Osteocyte (in vitro differentiated cells): ENCODE data around the gene LSM12. TPM values are rescaled to one million over a fixed set of nuclear protein-coding genes. Genes with fewer than 3 reads are reported as not detected.

Source experiments
- DNase-seq: peaks from one replicate; pipeline ENCODE4 v3.0.0; 2021; ENCODE audit warnings: mixed read lengths; ENCODE audit not compliant: unreplicated experiment; ENCODE audit errors: extremely low spot score
- H3K27ac Mint-ChIP-seq: one replicate; pipeline ENCODE4 v1.8.0; 2021; ENCODE audit warnings: mild to moderate bottlenecking, mixed read lengths; ENCODE audit not compliant: unreplicated experiment
- H3K27me3 Mint-ChIP-seq: one replicate; pipeline ENCODE4 v1.8.0; 2021; ENCODE audit warnings: mixed read lengths; ENCODE audit not compliant: unreplicated experiment
- H3K36me3 Mint-ChIP-seq: one replicate; pipeline ENCODE4 v1.8.0; 2021; ENCODE audit warnings: mixed read lengths; ENCODE audit not compliant: unreplicated experiment
- H3K4me1 Mint-ChIP-seq: one replicate; pipeline ENCODE4 v1.8.0; 2021; ENCODE audit warnings: mixed read lengths; ENCODE audit not compliant: unreplicated experiment
- H3K4me3 Mint-ChIP-seq: one replicate; pipeline ENCODE4 v1.8.0; 2021; ENCODE audit warnings: mild to moderate bottlenecking, moderate library complexity, mixed read lengths; ENCODE audit not compliant: unreplicated experiment
- H3K9me3 Mint-ChIP-seq: one replicate; pipeline ENCODE4 v1.8.0; 2021; ENCODE audit warnings: mixed read lengths; ENCODE audit not compliant: unreplicated experiment
- total RNA-seq: library from RNA; stranded (reverse); gene quantifications from 2 replicates; pipeline ENCODE4 v1.2.1, GENCODE V29; 2021
- TF ChIP-seq, protein P1 (sequence below): fragments of 200-600 bp; sonication (generic); IDR thresholded peaks from 2 replicates; pipeline ENCODE4 v1.5.0; 2021; ENCODE audit warnings: antibody characterized with exemption, mild to moderate bottlenecking, moderate library complexity

Gene LSM12
- total RNA-seq, 1 donor from 2014 or later: 49.5 TPM

DNA sequence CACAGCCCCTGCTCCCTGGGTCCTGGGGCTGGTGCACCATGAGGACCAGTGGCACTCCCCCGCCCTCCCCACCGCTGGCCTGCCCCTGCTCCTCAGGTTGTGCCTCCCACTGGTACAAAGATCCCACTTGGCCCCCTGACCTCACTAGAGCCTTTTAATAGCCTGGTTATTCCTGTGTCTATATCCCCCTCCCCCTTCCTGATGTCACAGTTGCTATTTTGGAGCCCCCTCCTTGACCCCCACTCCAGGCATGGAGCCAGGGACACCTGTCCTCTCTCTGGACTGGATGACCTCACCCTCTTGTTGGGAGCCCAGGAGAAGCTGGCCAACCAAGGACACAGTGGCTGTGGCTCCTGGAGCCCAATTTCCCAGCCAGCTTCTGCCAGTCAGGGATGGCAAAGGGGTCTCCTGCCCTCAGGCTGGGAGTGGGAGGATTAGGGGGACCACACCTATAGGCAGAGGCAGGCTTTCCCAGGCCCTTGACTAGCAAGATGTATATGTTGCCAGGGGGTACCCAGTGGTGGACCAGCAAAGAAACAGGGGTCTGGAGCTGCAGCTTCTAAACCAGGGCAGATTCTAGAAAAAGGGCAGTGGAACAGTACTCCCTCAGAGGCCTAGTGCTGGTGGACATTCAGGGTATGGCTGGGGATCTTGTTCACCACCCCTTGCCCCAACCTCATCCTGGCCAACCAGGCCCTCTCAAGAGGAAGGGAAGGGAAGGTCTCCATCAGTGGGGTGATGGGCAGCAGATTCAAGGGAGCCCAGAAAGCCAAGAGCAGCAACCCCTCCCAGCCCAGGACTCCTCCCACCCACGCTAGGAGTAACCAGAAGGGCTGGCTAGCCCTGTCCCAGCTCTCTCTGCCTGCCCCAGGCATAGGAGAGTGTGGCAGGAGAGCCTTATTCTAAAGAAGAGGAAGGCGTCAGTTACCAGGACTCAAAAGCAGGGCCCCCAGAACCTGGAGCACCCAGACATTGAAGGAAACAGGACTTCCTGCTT, 46.1 kb upstream of the LSM12 start:
- Mint-ChIP-seq H3K36me3 (peaks cover 11% of the 10 kb centered on the region), H3K27ac (no peak overlapping the region)
- no peak for DNase-seq

DNA sequence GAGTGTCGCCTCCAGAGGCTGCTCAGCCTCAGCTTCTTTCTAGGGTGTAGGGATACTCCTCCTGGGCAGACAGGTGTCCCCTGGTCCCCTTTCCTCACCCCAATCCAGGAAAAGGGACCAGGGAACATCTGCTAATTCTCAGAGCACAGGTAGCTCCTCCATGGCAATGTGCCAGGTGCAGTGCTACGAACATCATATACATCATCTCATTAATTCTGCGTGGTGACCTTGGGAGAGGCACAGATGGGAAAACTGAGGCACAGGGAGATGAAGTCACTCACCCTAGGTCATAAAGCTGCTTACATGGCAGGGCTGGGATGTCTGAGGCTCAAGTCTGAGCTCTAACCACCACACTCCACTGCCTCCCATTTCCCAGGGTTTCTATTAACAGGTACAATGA, 45.3 kb upstream of the LSM12 start:
- TF ChIP-seq, protein P1, sequence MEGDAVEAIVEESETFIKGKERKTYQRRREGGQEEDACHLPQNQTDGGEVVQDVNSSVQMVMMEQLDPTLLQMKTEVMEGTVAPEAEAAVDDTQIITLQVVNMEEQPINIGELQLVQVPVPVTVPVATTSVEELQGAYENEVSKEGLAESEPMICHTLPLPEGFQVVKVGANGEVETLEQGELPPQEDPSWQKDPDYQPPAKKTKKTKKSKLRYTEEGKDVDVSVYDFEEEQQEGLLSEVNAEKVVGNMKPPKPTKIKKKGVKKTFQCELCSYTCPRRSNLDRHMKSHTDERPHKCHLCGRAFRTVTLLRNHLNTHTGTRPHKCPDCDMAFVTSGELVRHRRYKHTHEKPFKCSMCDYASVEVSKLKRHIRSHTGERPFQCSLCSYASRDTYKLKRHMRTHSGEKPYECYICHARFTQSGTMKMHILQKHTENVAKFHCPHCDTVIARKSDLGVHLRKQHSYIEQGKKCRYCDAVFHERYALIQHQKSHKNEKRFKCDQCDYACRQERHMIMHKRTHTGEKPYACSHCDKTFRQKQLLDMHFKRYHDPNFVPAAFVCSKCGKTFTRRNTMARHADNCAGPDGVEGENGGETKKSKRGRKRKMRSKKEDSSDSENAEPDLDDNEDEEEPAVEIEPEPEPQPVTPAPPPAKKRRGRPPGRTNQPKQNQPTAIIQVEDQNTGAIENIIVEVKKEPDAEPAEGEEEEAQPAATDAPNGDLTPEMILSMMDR: no peak
- Mint-ChIP-seq H3K4me3 (no peak overlapping the region), H3K27me3 (no peaks in the 10 kb centered on the region), H3K27ac (peak overlapping the region; percentile 18), H3K36me3 (peaks cover 10% of the 10 kb centered on the region), H3K4me1 (peaks cover 44% of the 10 kb centered on the region), H3K9me3 (no peaks in the 10 kb centered on the region)
- DNase-seq: no peak

More for the DNA sequence above, 46.1 kb upstream of the LSM12 start:
- Mint-ChIP-seq H3K4me3 (no peak overlapping the region), H3K27me3 (no peaks in the 10 kb centered on the region), H3K9me3 (no peaks in the 10 kb centered on the region), H3K4me1 (peaks cover 42% of the 10 kb centered on the region)
- TF ChIP-seq, protein P1: no peak

DNA sequence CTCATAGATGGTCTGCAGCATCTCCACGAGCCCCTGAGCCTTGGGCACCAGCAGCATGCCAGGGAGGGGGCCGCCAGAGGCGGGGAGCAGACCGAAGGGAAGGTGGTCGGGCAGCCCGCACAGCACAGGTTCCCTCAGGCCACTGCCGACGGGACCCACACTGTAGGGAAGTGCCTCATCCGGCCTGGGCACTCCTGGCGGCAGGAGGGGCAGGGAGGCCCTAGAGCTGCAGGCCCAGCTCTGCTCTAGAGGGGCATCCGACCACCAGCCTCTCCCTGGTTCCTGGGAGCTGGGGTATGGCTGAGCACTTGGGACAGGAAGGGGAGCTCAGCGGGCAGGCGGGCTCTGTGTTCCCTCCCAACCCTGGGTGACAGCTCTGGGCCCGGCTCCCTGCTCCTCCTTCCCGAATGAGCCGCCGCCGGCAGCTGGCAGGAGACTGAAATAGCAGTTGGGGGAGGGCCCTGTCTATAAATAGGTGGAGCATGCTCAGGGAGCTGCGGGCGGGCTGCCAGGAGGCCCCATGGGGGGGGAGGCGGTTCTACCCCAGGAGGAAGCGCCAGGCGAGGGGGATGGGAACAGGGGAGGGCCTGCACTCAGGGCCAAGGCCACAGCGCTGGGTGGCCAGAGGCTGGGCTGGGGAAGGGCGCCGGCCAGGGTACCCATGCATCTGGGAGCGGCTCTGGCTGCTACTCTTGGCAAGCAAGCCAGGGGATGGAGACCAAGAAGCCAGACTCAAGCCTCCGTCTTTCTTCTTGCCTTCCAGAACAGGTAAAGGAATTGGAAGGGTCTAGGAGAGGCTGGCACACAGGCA, 44.6 kb upstream of the LSM12 start:
- Mint-ChIP-seq H3K36me3 (peaks cover 8% of the 10 kb centered on the region), H3K9me3 (no peaks in the 10 kb centered on the region), H3K27me3 (no peaks in the 10 kb centered on the region), H3K27ac (peak overlapping the region; percentile 54), H3K4me3 (peak overlapping the region; percentile 32), H3K4me1 (peaks cover 44% of the 10 kb centered on the region)
- peak; percentile 97 for DNase-seq
- TF ChIP-seq, protein P1: no peak

DNA sequence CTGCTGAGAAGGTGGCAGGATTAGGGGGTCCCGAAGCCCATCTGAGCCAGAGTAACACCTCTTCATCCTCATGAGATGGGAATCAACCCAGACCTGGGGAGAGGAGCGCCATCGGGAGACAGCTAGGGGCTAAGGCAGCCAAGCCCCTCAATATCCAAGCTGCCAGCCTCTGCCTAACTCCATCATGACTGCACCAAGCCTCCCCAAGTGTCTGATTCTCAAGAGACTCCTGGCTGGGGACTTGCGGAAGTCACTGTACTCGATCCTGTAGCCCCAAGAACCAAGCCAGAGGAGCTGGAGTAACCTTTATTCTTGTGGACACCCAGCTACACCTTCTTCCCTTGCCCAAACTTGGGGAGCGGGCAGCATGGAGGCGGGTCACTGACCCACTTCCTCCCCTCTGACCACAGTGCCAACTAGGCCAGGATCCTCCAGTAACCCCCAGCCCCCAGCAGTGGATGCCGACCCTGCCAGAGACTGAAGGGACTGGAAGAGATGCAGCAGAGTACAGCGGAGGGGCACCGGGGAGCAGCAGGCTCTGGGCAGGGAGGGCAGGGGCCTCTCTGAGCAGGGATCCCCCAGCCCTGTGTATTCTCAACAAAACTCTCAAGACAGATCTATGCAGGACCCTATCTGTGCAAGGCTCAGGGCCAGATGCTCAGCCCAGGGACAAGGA, 43.7 kb upstream of the LSM12 start:
- Mint-ChIP-seq H3K4me3 (peak overlapping the region; percentile 32), H3K27ac (peak overlapping the region; percentile 54), H3K36me3 (peaks cover 8% of the 10 kb centered on the region), H3K4me1 (peaks cover 44% of the 10 kb centered on the region), H3K9me3 (no peaks in the 10 kb centered on the region), H3K27me3 (no peaks in the 10 kb centered on the region)
- no peak for DNase-seq
- TF ChIP-seq, protein P1: no peak
